Measurements from ENCODE around the gene SCYGR7. TPM values are rescaled to one million over a fixed set of nuclear protein-coding genes. Genes with fewer than 3 reads are reported as not detected.

SCYGR7 gene
- total and polyA plus RNA-seq, 4 donors, result not detected

DNA sequence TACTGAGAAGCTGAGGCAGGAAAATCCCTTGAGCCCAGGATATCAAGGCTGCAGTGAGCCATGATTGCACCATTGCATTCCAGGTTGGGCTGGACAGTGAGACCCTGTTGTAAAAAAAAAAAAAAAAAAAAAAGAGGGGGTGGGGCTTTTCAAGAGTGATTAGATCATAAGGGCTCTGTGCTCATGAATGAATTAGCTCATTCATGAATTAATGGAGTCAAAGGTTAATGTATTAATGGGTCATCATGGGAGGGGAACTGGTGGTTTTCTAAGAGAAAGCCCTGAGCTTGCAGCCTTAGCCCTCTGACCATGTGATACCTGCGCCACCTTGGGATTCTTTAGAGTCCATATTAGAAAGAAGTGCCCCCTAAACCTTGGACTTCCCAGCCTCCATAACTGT is 14.8 kb upstream of the SCYGR7 start:
- TF ChIP-seq HNF4G (IDR thresholded peaks at IDR 0.05) (no peak), FOXA2 (IDR thresholded peaks at IDR 0.05) (no peak), RAD21 (IDR thresholded peaks at IDR 0.05) (no peak), FOXA1 (IDR thresholded peaks at IDR 0.05) (no peak), RXRA (IDR thresholded peaks at IDR 0.05) (no peak), JUND (IDR thresholded peaks at IDR 0.05) (no peak), GABPA (IDR thresholded peaks at IDR 0.05 in 1 of 2, conservative IDR thresholded peaks at IDR 0.05 in 1 of 2) (no peak), SP1 (IDR thresholded peaks at IDR 0.05) (no peak), YY1 (IDR thresholded peaks at IDR 0.05) (no peak), NR2F2 (IDR thresholded peaks at IDR 0.05) (no peak), HNF4A (conservative IDR thresholded peaks at IDR 0.05) (no peak), TAF1 (conservative IDR thresholded peaks at IDR 0.05) (no peak), EGR1 (IDR thresholded peaks at IDR 0.05; ENCODE audit: low read depth in 2 of 2) (no peak)
- TF ChIP-seq, protein P1, sequence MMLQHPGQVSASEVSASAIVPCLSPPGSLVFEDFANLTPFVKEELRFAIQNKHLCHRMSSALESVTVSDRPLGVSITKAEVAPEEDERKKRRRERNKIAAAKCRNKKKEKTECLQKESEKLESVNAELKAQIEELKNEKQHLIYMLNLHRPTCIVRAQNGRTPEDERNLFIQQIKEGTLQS (IDR thresholded peaks at IDR 0.05), result no peak
- TF ChIP-seq, protein P2, sequence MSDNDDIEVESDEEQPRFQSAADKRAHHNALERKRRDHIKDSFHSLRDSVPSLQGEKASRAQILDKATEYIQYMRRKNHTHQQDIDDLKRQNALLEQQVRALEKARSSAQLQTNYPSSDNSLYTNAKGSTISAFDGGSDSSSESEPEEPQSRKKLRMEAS (IDR thresholded peaks at IDR 0.05), result no peak
- TF ChIP-seq, protein P3, sequence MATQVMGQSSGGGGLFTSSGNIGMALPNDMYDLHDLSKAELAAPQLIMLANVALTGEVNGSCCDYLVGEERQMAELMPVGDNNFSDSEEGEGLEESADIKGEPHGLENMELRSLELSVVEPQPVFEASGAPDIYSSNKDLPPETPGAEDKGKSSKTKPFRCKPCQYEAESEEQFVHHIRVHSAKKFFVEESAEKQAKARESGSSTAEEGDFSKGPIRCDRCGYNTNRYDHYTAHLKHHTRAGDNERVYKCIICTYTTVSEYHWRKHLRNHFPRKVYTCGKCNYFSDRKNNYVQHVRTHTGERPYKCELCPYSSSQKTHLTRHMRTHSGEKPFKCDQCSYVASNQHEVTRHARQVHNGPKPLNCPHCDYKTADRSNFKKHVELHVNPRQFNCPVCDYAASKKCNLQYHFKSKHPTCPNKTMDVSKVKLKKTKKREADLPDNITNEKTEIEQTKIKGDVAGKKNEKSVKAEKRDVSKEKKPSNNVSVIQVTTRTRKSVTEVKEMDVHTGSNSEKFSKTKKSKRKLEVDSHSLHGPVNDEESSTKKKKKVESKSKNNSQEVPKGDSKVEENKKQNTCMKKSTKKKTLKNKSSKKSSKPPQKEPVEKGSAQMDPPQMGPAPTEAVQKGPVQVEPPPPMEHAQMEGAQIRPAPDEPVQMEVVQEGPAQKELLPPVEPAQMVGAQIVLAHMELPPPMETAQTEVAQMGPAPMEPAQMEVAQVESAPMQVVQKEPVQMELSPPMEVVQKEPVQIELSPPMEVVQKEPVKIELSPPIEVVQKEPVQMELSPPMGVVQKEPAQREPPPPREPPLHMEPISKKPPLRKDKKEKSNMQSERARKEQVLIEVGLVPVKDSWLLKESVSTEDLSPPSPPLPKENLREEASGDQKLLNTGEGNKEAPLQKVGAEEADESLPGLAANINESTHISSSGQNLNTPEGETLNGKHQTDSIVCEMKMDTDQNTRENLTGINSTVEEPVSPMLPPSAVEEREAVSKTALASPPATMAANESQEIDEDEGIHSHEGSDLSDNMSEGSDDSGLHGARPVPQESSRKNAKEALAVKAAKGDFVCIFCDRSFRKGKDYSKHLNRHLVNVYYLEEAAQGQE (IDR thresholded peaks at IDR 0.05), result no peak
- TF ChIP-seq, protein P4, sequence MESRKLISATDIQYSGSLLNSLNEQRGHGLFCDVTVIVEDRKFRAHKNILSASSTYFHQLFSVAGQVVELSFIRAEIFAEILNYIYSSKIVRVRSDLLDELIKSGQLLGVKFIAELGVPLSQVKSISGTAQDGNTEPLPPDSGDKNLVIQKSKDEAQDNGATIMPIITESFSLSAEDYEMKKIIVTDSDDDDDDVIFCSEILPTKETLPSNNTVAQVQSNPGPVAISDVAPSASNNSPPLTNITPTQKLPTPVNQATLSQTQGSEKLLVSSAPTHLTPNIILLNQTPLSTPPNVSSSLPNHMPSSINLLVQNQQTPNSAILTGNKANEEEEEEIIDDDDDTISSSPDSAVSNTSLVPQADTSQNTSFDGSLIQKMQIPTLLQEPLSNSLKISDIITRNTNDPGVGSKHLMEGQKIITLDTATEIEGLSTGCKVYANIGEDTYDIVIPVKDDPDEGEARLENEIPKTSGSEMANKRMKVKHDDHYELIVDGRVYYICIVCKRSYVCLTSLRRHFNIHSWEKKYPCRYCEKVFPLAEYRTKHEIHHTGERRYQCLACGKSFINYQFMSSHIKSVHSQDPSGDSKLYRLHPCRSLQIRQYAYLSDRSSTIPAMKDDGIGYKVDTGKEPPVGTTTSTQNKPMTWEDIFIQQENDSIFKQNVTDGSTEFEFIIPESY (IDR thresholded peaks at IDR 0.05), result no peak
- Histone ChIP-seq H3K4me1 (ENCODE audit: control insufficient read depth in 4 of 4, insufficient read depth in 4 of 4, low read length in 3 of 4) (peaks cover 3 to 21% (median 6%) of the 10 kb centered on the region in 4 donors), H3K36me3 (ENCODE audit: control insufficient read depth in 4 of 4, insufficient read depth in 3 of 4, low read depth in 1 of 4, low read length in 3 of 4) (peaks cover 0 to 2% (median 0%) of the 10 kb centered on the region in 4 donors), H3K4me3 (ENCODE audit: low read depth in 1 of 3, low read length in 3 of 3) (no peak overlapping the region), H3K9me3 (ENCODE audit: control insufficient read depth in 4 of 4, low read length in 3 of 4) (no peaks in the 10 kb centered on the region), H3K27me3 (ENCODE audit: control insufficient read depth in 4 of 4, insufficient read depth in 4 of 4, low read length in 3 of 4) (no peaks in the 10 kb centered on the region), H3K9ac (ENCODE audit: low read depth in 1 of 2, low read length in 2 of 2) (no peak overlapping the region), H3K27ac (ENCODE audit: low read depth in 1 of 2, low read length in 2 of 2) (no peak overlapping the region)
- WGBS, result 100% methylated on average over 1 of the region's 1 CpG
- DNase-seq (ENCODE audit: low spot score), result no peak

DNA sequence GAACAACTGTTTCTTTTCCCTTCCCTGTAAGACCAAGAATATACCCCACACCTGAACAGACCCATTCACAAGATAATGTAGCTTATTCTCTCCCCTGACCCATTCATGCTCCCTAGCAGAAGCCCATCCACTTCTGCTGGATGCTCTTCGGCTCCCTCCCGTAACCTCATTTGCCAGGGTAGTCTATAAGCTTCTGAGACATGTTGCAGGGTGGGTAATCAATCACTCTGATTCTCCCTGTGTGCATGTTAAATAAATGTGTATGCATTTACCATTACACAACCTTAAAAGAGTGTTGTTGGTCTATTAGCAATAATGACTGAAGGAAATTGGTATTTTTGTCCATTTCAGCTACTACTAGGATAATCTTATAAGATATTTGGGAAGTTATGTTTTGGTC is 11.6 kb upstream of the SCYGR7 start:
- peak overlapping the region in 1 of 2 donors; percentile 27 for H3K9ac ChIP-seq (ENCODE audit: low read depth in 1 of 2, low read length in 2 of 2)
- peak overlapping the region in 2 of 3 donors; percentile 0 to 42 for H3K4me3 ChIP-seq (ENCODE audit: low read depth in 1 of 3, low read length in 3 of 3)
- TF ChIP-seq, protein P4 (IDR thresholded peaks at IDR 0.05), result no peak
- TF ChIP-seq JUND (IDR thresholded peaks at IDR 0.05) (no peak), FOXA1 (IDR thresholded peaks at IDR 0.05) (no peak), HNF4A (conservative IDR thresholded peaks at IDR 0.05) (no peak), FOXA2 (IDR thresholded peaks at IDR 0.05) (no peak), EGR1 (IDR thresholded peaks at IDR 0.05; ENCODE audit: low read depth in 2 of 2) (no peak), HNF4G (IDR thresholded peaks at IDR 0.05) (no peak), RAD21 (IDR thresholded peaks at IDR 0.05) (no peak)
- TF ChIP-seq, protein P3 (IDR thresholded peaks at IDR 0.05), result no peak
- TF ChIP-seq, protein P2 (IDR thresholded peaks at IDR 0.05), result no peak
- TF ChIP-seq, protein P1 (IDR thresholded peaks at IDR 0.05), result no peak
- H3K4me1 ChIP-seq (ENCODE audit: control insufficient read depth in 4 of 4, insufficient read depth in 4 of 4, low read length in 3 of 4), result peaks cover 6 to 22% (median 7%) of the 10 kb centered on the region in 4 donors
- H3K27ac ChIP-seq (ENCODE audit: low read depth in 1 of 2, low read length in 2 of 2), result peak overlapping the region in 1 of 2 donors; percentile 95
- 98% methylated on average over 2 of the region's 2 CpGs for WGBS
- H3K27me3 ChIP-seq (ENCODE audit: control insufficient read depth in 4 of 4, insufficient read depth in 4 of 4, low read length in 3 of 4), result no peaks in the 10 kb centered on the region
- no peaks in the 10 kb centered on the region for H3K9me3 ChIP-seq (ENCODE audit: control insufficient read depth in 4 of 4, low read length in 3 of 4)
- peaks cover 0 to 2% (median 0%) of the 10 kb centered on the region in 4 donors for H3K36me3 ChIP-seq (ENCODE audit: control insufficient read depth in 4 of 4, insufficient read depth in 3 of 4, low read depth in 1 of 4, low read length in 3 of 4)
- no peak for DNase-seq (ENCODE audit: low spot score)
